Kidney (tissue), 14 donors: Measurements from ENCODE around the gene JADE1. TPM values are rescaled to one million over a fixed set of nuclear protein-coding genes. Genes with fewer than 3 reads are reported as not detected.

ENCODE experiments used
- DNase-seq, 5 donors: peaks; one replicate each; pipeline ENCODE4 v3.0.0-alpha.2; 2013 to 2020
- FAIRE-seq: peaks from 2 replicates; lab custom pipeline; 2012; peaks lifted over from hg19 to GRCh38; lab: Jason Lieb, UNC
- H3K27ac ChIP-seq, 2 donors: one replicate each; pipeline ENCODE4 v1.7.0; 2013; ENCODE audit warnings: low read depth in 2 of 2, low read length in 2 of 2, inconsistent platforms in 1 of 2
- H3K27me3 ChIP-seq: one replicate; pipeline ENCODE4 v1.7.1; 2013; ENCODE audit warnings: low read length, inconsistent platforms; ENCODE audit not compliant: control insufficient read depth, insufficient read depth
- H3K36me3 ChIP-seq, 3 donors: one replicate each; pipeline versions ENCODE4 v1.7.0 to v1.7.1; 2013; ENCODE audit warnings: low read length in 3 of 3, control low read depth in 1 of 3, inconsistent platforms in 1 of 3; ENCODE audit not compliant: insufficient read depth in 3 of 3, control insufficient read depth in 2 of 3
- H3K4me1 ChIP-seq, 3 donors: one replicate each; pipeline versions ENCODE4 v1.7.0 to v1.7.1; 2013; ENCODE audit warnings: low read length in 3 of 3, inconsistent platforms in 1 of 3, low read depth in 1 of 3; ENCODE audit not compliant: control insufficient read depth in 2 of 3, insufficient read depth in 2 of 3
- H3K4me3 ChIP-seq, 3 donors: one replicate each; pipeline versions ENCODE4 v1.7.0 to v1.8.1; 2013; ENCODE audit warnings: low read length in 3 of 3, control low read depth in 1 of 3, inconsistent platforms in 1 of 3
- H3K9ac ChIP-seq, 3 donors: one replicate each; pipeline versions ENCODE4 v1.7.0 to v1.7.1; 2013; ENCODE audit warnings: low read length in 3 of 3, control low read depth in 1 of 3, inconsistent platforms in 1 of 3
- H3K9me3 ChIP-seq, 3 donors: one replicate each; pipeline versions ENCODE4 v1.7.0 to v1.7.1; 2013; ENCODE audit warnings: low read length in 3 of 3, control low read depth in 1 of 3, inconsistent platforms in 1 of 3; ENCODE audit not compliant: control insufficient read depth in 2 of 3, insufficient read depth in 1 of 3
- intact Hi-C: fragments of 100-400 bp; cut with DNase I; formaldehyde crosslinking; loops from one replicate; pipeline ENCODE4 v1.11.1; 2022
- polyA plus RNA-seq: library from polyadenylated mRNA; stranded (reverse); fragments of 350-450 nt; fragmentation: Illumina TruSeq; extraction: RNeasy Lipid Tissue Mini Kit (QIAGEN cat#74804); gene quantifications from one replicate; pipeline ENCODE4 v1.2.3, GENCODE V29; 2014; ENCODE audit warnings: low read depth, low replicate concordance; ENCODE audit not compliant: insufficient read depth
- total RNA-seq: library from RNA; stranded (reverse); fragmentation: NEBNext Ultra II Directional; extraction: Animal tissue kit (Norgen Biotek cat#: 25700); gene quantifications from one replicate; pipeline ENCODE4 v1.2.1, GENCODE V29; 2021
- TF ChIP-seq, protein P1 (sequence below): IDR thresholded peaks from 3 replicates; pipeline ENCODE4 v1.5.1; 2012; ENCODE audit warnings: mild to moderate bottlenecking, moderate library complexity, borderline replicate concordance; ENCODE audit not compliant: insufficient read depth; ENCODE audit errors: extremely low read depth
- donor health status: control.
- donor health status: control.
- donor health status: control.
- donor health status: control.
- donor health status: control.
- donor health status: DM: yes; HTN: yes; CAD: no.
- donor health status: Normal renal cell carcinoma (clear cell type).

JADE1 gene
- total and polyA plus RNA-seq, 2 donors from 2014 or later: 23.0 to 119 TPM

DNA sequence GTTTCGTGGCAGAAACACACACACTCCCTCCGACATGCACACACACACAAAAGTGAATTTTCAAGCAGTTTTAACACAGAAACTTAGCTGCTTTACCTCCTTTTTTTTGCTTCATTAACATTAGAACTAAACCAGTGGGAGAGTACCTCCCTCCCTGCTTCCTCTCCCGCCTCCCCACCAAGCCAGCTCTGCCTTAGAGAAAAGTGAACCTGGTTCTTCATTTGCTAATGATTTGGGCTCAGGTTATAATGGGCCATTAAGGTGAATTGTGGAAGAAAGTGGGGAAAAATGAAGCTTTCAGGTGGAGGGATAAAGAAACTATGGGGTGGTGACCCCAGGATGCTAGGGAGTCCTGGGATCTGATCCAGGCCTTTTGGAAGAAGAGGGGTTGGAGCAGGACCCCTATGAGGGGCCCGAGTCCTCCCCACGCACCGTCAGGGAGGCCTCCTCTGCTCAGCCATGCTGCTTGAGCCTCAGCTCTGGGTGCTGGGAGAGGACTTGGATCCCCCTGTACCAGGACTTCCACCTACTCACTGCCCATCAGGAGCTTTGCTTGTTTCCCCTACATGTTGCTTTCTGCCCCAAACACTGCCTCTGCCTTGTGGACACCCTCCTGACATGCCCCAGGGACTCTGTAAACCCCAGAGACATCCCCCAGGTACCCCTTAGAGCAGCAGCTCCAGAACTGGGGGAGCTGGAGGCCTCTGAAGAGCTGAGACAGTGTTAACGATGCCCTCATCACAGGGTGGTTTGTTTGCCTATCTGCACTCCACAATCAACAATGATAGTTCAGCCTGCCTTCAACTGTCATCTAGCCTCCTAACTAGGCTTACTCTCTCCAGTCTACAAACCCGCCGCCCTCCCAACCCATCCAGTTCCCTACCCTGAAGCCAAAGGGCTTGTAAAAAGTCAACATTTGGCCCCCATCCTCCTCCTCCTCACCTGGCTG lies 6.5 kb upstream of the JADE1 start:
- intact Hi-C loops: no loop called here
- H3K27me3 ChIP-seq: no peaks in the 10 kb centered on the region
- TF ChIP-seq, protein P1, sequence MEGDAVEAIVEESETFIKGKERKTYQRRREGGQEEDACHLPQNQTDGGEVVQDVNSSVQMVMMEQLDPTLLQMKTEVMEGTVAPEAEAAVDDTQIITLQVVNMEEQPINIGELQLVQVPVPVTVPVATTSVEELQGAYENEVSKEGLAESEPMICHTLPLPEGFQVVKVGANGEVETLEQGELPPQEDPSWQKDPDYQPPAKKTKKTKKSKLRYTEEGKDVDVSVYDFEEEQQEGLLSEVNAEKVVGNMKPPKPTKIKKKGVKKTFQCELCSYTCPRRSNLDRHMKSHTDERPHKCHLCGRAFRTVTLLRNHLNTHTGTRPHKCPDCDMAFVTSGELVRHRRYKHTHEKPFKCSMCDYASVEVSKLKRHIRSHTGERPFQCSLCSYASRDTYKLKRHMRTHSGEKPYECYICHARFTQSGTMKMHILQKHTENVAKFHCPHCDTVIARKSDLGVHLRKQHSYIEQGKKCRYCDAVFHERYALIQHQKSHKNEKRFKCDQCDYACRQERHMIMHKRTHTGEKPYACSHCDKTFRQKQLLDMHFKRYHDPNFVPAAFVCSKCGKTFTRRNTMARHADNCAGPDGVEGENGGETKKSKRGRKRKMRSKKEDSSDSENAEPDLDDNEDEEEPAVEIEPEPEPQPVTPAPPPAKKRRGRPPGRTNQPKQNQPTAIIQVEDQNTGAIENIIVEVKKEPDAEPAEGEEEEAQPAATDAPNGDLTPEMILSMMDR: no peak
- no peak overlapping the region for H3K4me3 ChIP-seq
- H3K4me1 ChIP-seq: peaks cover 0 to 3% (median 0%) of the 10 kb centered on the region in 3 donors
- H3K36me3 ChIP-seq: no peaks in the 10 kb centered on the region
- FAIRE-seq (no peak), DNase-seq (no peak)
- H3K27ac ChIP-seq: no peak overlapping the region
- H3K9me3 ChIP-seq: no peaks in the 10 kb centered on the region
- no peak overlapping the region for H3K9ac ChIP-seq

DNA sequence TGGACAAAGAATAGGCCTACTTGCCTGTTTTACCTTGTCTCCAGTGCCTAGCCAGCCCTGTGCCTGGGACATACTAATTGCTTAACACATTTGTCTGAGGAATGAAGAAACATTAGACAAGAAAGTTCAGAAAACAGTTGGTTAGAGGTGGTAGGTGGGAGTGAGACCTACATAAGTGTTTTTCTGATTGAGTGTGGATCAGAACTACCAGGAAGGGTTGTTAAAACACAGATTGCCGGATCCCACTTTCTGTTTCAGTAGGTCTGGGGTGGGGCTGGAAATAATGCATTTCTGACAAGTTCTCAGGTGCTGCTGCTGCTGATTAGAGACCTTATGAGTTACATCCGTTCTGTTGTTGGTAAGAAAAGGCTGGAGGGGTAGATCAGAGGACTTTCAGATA lies 5.7 kb upstream of the JADE1 start:
- Histone ChIP-seq H3K27ac (no peak overlapping the region), H3K27me3 (no peaks in the 10 kb centered on the region), H3K9ac (no peak overlapping the region), H3K4me1 (peaks cover 0 to 3% (median 0%) of the 10 kb centered on the region in 3 donors), H3K9me3 (no peaks in the 10 kb centered on the region), H3K36me3 (no peaks in the 10 kb centered on the region), H3K4me3 (no peak overlapping the region)
- TF ChIP-seq, protein P1: no peak
- FAIRE-seq (no peak), DNase-seq (no peak)
- intact Hi-C loops: no loop called here

DNA sequence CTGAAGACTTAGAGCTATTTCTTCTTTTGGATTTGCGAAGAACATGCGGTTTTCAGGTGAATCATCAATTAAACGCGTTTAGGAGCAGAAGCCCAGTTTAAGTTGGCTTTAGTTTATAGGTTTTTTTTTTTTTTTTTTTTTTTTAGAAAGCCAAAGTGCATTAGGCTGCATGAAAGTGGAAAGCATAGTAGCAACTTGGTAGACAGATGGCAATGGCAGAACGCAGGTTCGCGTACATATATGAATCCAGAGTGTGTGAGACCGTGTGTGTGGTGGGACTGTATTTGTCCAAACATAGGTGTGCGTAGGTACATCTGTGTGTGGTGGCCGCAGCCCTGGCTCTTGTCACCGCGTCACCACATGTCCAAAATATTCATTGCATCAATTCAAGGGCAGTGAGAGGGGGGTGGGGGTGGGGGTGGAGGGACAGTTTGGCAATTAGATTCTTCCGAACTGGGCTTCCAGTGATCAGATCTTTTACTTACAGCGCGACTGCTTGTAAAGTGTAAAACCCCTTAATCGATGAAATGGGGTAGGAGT lies 901 bp downstream of the JADE1 start:
- TF ChIP-seq, protein P1: no peak
- Histone ChIP-seq H3K27me3 (no peaks in the 10 kb centered on the region), H3K9ac (peak overlapping the region; percentile 78 to 96 (median 93)), H3K9me3 (no peaks in the 10 kb centered on the region), H3K36me3 (no peaks in the 10 kb centered on the region), H3K27ac (peak overlapping the region; percentile 86 to 96), H3K4me3 (peak overlapping the region; percentile 91 to 98 (median 94)), H3K4me1 (peaks cover 0 to 3% (median 2%) of the 10 kb centered on the region in 3 donors)
- DNase-seq: peak in 4 of 5 donors; percentile 33 to 71 (median 64)
- no peak for FAIRE-seq
- intact Hi-C loops: no loop called here
